NCI-H345 treated with DMSO at 0.1 percent for 48 hours (cell line): ENCODE results near the gene DVL1.

Source experiments
- DNase-seq: peaks from one replicate; lab custom pipeline; 2025; ENCODE audit not compliant: unreplicated experiment; lab: John Stamatoyannopoulos, UW

DVL1 gene

DNA sequence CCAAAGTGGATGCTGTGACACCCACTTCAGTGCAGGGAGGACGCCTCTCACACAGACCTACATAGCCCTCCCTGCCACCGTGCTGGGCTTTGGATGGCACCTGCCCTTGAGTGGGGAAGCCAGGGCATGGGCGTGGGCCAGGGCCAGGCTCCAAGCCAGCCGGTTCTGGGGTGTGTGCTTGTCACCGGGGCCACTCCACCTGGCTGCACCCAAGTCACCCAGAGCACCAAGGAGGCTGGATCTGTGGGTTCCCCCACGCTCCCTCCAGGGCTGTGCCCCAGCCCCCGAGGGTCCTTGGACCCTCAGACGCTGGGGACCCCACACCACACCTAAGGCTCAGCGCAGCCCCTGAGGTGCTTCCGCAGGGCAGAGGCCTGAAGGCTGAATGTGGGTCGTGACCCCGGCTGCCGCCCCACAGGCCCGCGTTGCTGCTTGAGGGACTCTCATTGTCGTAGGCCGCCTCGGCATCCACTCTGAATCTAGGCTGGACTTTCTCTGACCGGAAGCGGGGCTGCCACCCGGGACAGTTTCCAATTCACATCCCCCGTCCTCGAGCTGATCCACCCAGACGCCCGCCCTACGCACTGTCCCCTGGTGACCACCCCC, 7.7 kb upstream of the DVL1 start:
- DNase-seq = no peak

DNA sequence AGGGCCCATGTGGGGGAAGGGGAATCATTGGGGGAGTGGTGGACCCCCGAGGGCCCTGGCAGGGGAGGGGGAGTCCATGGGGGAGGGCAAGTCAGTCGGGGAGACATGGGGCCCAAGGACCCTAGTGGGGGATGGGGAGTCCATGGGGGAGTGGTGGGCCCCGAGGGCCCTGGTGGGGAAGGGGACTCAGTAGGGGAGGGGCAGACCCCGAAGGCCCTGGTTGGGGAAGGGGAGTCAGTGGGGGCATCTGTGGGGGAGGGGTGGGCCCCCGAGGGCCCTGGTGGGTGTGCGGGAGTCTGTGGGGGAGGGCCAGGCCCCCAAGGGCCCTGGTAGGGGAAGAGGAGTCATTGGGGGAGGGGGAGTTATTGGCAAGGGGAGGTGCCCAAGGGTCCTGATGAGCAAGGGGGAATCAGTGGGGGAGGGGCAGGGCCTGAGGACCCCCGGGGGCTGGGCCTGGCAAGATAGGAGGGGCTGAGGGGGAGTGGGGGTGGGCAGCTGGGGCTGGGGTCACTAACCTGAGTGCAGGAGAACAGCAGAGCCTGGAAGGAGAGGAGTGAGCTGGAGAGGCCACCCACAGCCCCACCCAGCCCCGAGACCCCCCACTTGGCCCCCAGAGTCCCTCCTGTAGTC, 7.1 kb upstream of the DVL1 start:
- no peak for DNase-seq

DNA sequence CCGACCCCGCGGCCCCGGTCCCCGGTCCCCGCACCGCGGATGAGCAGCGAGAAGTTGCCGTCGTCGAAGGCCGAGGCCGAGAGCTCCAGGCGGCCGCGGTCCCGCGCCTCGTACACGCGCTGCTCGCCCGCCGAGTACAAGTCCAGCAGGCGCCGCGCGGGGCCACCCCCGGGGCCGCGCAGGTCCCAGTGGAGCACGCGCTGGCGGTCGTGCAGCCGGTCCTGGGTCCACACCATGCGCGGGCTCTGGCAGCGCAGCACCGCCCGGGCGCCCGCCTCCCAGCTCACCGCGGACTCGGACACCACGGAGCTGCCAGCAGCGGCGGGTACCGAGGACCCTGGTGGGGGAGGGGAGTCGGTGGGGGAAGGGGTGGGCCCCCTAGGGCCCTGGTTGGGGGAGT, 6.2 kb upstream of the DVL1 start:
- no peak for DNase-seq

DNA sequence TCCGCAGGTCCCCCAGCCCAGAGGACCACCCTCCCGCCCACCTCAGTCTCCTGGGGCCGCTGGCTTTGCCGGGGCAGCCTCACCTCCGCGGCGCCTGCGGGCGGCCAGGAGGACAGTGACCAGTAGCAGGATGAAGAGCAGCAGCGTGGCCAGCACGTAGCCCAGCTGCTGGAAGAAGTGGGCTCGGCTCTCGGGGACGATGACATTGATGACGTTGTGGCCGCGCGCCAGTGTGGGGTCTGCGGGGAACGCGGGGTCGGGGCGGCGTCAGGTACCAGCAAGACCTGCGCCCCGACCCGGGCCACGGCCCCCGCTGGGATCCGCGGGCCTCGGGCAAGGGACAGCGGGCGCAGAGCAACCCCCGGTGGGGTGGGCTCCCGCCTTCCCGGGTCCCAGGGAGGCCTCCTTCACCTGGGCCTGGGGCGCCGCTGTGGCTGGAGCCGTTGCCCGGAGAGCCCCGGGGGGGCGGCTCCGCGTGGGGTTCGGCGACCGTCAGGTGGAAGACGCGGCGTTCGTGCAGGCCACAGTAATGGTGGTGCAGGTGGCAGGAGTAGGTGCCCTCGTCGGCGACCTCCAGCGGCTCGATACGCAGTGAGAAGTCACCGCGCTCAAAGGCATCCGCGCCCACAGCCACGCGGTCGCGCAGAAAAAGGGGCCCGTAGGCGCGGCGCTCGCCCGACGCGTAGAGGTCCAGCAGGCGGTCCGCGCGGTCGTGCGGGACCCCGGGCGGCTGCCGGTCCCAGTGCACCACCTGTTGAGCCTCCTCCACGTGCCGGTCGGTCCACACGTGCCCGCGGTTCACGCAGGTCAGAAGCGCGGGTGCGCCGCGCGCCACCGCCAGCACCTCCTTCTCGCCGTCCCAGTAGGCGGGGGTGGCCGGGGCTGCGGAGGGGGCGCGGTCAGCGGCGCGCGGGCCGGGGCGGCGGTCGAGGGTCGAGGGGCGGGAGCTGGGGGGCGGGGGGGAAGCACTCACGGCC, 5.3 kb upstream of the DVL1 start:
- DNase-seq = no peak

DNA sequence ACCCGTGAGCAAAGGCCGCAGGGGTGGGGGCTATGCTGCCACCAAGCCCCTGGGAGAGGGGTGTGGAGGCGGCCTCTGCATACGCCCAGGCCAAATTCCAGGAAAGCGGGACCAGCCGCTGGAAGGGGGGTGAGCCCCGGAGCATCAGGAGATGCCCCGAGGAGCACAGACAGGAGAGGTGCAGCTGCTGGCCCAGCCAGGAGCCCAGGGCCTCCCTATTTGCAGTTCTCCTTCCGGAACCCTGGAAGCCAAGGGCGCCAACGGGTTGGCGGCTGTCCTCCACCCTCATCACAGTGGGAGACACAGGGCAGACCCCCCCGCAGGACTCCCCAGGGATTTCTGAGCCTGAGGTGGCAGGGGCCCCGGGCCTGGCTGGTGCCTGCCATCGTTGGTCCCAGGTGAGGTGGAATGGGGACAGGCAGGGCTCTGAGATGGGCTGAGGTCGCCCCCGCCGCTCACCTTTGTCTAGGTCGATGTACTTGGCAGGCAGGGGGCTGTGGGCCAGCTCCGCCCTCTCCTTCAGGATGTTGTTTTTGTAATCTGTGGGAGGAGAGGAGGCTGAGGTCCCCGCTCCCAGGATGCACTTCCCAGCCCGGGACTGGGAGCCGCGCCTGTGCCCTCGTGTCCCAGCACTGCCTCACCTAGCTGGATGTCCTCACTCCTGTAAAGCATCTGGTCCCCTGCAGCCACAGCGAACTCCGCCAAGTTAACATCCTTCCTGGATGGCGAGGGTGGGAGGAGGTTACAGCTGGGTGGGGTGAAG, 4.4 kb upstream of the DVL1 start:
- DNase-seq = peak; percentile 30

DNA sequence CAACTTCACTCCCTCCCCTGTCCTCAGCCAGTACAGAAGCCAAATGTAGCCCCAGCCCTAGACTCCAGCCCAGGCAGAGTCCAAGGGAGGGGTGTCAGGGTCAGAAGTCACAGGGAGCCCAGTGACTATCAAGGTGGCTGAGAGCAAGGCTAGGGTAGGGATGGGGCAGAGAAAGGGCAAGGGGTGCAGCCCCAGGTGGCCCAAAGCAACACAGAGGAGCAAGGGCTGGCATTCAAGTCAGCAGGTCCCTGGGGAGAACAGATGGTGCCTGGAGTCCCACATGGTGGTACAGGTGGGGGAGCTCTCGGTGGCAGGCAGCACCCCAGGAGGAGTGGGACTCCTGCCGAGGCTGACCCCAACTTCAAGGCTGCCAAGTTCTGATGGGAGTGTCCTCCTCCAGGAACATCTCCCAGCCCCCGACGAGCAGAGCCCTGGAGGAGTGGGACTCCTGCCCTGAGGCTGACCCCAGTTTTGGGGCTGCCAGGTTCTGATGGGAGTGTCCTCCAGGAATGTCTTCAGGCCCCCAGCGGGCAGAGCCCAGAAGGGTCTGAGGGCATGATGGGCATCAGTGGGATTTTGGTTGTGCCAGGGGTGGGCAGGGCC, 3.7 kb upstream of the DVL1 start:
- no peak for DNase-seq

DNA sequence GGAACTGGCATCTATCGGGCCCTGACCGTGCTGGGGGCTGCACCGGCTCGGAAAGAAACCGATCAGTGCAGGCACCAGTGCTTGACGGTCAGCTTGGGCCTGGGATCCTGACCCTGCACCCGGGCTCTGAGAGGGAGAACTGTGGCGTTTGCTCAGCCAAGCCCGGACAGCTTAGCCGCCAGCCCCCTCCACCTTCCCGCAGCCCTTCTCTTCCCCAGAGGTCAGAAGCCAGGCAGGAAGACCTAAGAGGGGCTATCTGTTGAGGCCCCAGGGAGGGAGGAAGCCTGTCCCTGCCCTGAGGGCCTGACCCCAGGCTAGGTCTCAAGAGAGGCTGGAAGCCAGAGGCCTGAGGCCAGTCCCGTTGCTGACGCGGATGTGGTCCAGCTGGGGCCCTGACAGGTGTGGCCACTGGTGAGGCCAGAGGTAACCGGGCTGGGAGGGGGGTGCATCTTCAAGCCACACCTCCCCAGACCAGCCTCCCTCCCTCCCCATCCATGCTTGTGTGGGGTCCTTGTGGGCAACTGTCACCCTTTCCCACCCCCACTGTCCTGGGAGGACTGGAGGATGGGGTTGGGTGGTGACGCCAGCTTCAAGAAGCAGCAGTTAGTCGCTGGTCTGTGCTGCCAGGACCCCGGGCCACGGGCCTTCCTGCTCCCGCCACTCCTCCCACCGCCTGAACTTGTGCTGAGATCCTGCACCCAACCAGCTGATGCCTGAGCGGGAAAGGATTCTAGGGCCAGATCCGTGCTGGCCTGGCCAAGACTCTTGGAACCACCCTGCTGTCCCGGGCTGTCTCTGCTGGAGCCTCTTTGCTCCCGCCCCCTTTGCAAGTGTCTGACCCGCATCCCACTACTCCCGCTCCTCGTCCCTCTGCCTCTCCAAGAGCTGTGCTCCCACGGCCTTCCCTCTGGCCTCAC, 2.6 kb upstream of the DVL1 start:
- no peak for DNase-seq

DNA sequence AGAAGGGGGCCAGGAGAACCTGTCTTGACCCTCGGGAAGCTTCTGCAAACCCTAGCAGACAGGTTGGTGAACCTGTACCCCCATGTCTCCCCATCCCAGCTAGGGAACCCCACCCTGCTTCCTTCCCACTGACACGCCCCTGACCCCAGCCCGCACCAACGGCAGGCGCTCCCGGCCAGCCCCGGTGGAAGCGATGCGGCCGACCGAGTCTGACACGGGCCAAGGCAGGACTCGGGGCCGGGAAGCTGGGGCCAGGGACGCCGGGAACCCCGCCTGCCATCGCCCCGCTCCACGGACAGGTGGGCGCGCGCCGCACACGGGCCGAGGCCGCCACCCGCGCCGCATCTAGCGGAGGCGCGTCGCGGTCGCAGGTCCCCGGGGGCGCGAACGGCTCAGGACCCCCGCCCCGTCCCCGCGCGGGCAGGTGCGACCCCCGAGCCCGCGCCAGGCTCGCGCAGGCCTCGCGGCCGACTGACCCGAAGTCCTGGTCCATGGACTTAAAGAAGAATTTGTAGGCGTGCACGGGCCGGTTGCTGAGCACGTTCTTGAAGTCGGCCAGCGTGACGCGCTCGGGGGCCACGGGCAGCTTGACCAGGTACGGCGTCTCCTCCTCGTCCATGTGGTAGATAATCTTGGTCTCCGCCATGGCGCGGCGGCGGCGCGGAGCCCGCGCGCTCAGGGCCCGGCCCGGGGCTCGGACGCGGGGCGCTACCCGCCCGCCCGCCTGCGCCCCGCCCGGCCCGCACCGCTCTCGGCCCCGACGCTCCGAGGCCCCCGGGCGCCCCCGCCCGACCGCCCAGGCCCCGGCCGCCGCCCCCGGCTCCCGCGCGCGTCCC, 580 bp downstream of the DVL1 start:
- DNase-seq = no peak

DNA sequence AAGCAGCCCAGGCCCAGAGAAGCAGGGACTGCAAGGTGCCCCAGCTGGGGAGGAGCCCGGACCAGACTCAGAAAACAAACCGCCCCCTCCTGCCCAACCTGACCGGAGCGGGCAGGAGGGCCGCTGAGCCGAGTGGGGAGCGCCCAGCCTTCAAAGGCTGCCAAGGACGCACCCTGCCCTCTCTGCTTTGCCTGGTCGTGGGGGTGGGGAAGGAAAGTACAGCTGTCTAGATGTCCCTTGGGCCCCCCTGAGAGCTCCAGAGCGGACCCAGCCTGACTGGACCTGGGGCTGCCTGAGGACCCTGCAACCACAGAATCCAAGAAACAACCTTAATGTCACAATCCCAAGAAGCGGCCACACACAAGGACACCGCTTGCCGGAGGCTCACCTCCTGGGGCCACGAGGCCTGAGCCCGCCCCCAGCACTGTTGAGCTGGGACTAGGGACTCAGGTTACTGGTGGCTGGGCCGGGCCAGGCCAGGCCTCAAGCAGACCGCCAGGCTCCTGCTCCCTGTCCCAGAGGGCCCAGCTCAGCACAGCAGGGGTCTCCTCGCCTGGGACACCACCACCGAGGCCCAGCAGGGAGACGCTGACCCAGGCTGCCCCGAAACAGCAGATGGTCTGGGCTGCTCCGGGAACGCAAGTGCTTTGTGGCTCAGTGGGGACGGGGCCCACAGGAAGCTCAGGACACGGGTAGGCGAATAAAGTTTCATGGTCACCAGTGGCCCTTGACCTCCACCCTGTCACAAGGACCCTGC, 1.4 kb downstream of the DVL1 start:
- no peak for DNase-seq

DNA sequence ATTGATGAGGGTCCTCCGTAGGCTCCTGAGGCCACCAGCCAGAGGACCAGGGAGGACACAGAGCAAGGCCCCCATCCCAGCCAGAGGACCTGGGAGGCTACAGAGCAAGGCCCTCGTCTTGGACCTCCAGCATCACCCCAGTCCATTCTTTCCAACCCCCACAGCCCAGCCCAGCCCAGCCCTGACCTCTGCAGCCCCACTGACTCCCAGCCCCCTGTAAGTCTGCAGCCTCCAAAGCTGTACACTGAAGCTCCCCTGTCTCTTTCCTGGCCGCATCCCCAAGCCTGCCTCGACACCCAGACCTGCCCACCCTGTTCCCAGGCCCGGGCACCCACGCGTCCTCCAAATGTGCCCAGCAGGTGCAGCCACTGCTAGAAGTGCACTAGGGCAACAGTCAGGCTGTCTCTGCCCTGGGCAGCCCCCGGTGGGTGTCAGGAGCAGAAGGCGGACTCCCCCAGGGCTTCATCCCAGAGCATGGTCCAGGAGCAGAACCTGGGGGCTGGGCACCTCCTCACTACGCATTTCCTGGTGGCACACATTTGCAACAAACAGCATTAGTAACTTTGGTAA, 2.1 kb downstream of the DVL1 start:
- no peak for DNase-seq

DNA sequence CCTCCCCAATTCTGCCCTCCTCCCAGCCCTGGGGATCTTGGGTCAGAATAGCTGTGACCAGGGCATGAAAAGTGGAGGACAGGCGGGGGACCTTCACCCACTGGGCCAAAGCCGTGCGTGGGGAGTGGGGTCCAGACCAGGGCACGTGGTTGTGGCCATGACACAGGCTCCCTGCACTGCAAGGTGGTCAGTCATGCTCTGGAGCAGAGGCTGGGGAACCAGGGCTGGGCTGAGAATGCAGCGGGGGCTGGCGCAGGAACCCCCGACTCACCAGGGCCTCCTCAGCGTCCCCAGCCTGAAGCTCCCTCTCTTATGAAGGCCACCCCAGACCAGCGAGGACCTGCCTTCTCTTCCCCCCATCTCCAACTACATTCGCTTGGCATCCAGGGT, 2.7 kb downstream of the DVL1 start:
- DNase-seq = no peak

DNA sequence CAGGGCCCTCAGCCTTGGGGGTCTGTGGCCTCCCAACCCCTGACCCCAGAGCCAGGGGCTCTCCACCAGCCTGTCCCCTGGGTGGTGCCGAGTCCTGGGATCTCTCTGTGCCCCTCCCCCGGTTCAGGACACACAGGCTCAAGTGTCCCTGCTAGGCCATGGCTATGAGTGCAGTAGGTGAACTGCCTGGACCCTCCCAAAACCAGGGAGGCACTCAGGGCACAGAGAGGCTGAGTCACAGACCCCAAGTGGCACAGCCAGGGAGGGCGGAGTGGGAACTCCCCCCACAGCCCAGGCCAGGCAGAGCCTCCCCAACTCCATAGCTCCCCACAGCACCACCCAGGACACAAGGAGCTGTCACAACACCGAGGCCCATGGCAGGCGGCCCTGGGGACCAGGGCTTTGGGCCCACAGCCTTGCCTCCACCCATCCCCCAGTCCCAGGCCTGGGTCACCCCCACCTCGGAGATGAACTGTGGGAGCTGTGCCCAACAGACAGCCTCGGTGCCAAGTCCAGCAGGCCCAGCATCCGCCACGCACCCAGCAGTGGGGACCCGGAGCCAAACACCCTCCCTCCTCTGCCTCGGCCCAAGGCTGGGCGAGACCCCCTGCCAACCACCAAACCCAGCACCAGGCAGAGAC, 3.2 kb downstream of the DVL1 start:
- DNase-seq = no peak

DNA sequence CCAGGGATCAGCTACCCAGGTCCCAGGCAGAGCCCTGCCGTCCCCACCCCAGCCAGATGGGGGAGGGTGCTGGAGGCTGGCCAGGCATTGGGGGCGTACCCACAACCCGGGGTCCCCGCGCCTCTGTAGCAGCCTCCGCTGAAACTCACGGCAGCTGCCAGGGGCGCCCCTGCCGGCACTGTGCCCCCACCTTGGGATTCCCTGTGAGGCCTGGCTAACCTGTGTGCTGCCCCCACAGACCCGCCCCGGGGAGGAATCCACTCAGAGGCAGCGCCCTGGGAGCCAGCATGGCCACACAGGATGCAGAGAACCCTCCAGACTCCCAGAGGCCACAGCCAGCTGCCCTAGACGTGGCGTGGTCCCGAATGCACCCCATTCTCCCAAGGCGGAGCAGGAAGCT, 3.8 kb downstream of the DVL1 start:
- DNase-seq = no peak

DNA sequence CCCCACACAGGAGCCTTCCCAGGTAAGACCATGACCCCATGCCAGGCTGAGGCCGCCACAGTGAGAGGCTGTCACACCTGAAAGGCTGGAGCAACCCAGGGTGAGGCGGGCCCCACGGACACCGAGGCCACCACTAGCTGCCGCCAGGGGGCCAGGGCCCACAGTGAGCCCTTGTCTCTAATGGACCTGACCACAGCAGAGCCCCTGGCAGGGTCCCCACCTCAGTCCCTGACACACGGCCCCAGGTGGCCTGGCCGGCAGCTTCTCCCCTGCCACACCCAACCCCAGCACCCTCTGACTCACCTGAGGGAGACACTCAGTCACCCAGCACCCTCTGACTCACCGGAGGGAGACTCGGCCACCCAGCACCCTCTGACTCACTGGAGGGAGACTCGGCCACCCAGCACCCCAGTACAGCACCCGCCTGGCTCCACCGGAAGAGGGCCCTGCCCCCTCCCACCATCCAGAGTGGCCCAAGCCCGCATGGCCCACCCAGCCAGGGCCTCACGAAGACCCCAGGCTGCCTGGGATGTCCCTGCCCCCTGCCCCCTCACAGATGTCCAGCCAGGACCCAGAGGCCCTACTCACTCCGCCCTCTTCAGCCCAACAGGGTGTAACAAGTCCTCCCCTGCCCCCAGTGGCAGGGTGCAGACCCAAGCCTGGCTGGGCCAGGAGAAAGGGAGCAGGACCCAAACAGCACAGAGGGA, 4.4 kb downstream of the DVL1 start:
- no peak for DNase-seq

DNA sequence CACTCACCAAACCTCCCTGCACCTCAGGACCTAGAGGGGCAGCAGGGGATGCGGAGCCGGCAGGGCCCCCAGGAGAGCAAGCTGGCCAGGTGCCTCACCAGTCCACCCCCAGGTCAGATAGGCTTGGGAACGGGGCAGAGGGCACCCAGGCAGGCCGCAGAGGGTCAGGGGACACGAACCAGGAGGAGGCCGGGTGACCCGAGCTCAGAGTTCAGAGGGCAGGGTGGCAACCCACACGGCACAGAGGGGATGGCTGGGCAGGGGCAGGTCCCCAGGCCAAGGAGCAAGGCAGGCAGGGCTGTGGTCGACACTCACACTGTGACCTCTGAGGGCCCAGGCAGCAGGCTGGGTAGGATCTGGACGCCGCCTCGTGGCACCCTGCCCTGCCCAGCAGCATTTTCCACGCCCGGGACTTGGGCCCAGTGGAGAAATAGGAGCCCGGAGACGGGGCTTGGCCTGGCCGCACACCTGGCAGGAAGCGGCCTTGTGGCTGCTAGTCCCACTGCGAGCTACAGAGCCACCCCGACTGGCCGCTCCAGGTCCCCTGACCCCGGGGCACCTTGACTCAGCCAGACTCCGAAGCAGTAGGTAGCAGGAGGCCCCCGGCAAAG, 5.3 kb downstream of the DVL1 start:
- no peak for DNase-seq

DNA sequence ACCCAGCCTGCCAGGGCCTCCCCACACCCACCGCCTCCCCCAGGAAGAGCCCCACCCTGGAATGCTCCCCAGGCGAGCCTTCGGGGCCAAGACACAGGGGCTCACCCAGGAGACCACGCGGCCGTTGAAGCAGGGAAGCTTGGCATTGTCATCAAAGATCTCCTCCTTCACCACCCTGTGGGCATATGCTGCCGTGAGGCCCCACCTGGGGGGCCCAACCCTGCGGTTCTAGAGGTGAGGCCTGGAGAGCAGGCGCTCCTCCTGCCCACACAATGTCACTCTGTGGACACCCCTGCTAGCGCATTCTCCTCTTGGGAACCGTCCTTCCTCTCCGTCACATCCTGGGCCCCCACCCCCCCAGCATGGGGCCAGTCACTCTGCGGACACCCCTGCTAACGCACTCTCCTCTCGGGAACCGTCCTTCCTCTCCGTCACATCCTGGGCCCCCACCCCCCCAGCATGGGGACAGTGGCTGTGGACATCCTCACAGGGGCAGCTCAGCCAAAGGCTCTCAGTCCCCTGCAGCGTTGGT, 6.6 kb downstream of the DVL1 start:
- DNase-seq = no peak
